Measurements from ENCODE around the gene GPR68.
A peak's percentile ranks its signal among the peaks of the same experiment; 100 is the strongest.
"Not testable (repeated sequence)": the region's sequence is repeated elsewhere in the genome, so short reads cannot be mapped to it uniquely, and the experiment has no call there.

The GPR68 gene

DNA sequence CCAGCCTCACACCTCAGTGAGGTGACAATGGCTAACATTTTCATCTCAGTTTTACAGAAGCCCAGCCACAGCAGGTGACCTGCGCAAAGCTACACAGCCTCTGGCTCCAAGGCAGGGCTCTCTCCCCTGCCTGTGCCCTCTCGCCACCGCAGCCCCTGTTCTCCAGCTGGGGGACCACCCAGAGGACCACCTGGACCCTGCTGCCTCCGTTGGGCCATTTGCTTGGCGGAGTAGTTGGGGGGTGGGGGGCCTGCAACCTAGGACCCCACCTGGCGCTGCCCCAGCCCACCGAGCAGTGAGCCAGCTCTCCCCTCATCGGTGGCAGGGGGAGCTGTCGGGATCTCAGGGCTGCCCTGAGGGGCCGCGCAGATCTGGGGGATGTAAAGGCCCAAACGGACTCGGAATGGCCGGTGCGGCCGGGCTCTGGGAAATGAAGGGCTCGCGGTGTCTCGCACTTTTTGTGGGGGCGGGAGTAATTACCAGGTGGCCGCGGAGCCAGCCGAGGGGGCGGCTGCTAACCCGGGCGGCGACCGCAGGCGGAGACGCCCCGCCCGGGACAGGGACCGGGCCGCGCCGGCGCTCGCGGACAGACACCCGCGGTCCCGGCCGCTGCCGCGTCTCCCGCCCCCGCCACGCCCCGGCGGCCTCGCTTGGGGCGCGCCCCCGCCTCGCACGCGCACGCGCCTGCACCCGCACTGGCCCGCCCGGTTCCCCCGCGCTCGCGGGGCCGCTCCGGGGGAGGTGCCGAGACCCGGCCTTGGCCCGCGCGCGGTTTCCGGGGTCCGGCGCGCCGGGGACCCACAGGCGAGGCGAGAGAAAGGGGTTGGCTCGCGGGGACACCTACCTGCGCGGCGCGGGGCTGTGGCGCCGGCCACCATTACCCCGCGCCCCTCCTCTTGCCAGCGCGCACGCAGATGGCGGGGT is 8.6 kb upstream of the GPR68 start:
- DNase-seq: peak in 3 of 5 donors; percentile 41 to 61 (median 41)

DNA sequence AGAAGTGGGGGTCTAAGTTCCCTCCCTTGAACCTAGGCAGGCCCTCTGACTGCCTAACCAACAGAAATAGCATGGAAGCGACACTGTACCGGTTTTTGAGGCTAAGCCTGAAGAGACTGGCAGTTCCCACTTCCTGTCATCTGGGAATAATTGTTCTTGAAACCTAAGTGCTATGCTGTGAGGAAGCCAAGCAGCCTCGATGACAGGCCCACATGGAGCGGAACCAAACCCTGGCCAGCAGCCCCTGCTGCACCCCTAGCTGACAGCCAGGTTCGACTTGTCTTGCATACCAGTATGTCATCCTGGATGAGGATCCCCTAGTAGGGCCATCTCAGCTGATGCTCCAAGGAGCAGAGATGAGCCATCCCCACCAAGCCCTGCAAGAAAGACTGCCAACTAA is 6.4 kb upstream of the GPR68 start:
- no peak for DNase-seq

DNA sequence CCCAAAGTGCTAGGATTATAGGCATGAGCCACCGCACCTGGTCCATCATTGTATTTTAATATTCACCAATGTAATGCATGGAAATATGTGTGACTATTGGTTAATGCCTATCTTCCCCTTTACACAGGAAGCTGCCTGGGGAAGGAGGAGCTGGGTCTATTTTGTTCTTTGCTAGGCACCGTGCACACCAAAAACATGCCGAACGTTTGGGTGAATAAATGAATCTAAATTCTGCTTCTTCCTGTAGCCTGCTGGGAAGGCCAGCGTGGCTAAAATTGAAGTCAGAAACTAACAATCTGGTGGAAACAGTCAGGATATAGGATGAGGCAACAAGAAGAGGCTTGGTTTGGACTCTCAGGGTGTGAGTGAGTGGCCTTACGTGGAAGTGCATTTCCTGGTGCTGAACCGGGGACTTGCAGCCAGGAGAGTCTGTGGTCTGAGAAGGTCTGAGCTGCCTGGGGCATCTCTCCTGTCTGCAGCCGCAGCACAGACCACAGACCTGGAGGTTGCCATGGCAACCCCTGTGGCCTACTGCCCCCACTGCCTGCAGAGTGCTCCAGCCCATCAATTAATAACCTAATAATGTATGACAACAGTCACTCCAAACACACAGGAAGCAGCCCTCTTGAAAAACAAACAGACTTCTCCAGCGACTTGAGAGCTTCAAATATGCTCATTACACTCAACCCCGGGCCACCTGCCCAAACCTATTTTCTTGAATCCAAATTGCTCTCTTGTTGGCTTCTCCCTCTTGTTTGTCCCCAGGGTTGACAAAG is 5.5 kb upstream of the GPR68 start:
- DNase-seq: peak in 1 of 5 donors; percentile 84

DNA sequence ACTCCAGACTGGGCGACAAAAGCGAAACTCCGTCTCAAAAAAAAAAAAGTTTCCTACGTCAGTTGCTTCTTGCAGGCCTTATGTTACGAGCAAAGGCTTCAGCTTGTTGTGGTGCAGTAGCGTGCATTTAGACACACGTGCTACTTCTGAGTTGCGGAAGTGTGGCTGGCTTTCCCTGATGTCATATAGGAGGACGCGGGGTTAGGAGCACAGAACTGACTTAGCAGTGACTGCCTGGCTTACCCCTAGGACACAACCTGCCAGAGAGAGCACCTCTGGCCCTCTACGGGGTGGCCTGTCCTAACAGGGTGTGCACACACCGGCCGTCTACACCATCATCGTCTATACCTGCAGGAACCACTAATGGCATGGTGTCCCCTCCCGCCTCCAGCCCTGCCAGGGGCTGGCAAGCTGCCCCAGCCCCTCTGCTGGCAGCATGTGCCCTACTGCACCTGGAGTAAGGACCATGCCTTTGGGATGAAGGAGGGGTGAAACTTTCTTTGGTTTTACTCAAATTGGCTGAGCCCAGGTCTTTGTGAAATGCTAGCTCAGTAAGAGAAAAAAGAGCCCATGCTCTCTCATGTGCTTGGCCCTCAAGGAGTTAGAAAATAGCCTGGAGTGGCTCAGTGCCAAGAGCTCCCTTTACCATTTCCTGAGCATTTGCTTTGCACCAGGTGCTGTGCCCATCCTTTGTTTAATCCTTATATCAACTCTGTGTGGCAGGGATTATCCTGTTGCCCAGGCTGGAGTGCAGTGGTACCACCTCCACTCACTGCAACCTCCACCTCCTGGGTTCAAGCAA is 1.7 kb upstream of the GPR68 start:
- DNase-seq: peak; percentile 69 to 98 (median 81)

DNA sequence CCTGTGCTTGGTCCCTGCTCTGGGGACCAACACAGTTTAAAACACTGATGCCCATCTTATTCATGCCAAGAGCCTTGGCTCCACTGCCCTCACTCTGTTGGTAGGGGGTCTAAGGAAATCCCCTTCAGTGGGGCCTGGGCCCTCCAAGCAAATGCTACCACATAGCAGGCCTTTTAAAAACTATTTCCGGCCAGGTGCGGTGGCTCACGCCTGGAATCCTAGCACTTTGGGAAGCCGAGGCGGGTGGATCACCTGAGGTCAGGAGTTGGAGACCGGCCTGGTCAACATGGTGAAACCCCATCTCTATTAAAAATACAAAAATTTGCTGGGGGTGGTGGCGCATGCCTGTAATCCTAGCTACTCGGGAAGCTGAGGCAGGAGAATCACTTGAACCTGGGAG is 1.1 kb upstream of the GPR68 start:
- DNase-seq: not testable (repeated sequence)

DNA sequence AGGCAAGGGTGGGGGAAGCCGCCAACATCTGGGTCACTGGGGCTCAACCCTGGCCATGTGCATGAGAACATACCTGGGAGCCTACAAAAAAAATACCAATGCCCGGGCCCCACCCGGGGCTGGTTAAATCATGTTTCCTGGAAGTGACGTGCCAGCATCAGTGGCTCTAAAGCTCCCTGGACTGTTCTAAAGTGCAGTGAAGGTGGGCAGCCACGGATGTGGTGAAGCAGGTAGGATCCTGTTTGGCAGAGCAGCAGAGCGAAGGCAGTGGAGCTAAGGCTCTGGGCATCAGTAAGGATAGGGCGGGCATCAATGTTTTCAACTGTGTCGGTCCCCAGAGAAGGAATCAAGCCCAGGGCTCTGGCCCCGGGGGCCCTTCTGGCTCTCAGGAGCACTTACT is 525 bp upstream of the GPR68 start:
- peak; percentile 44 to 93 (median 66) for DNase-seq

DNA sequence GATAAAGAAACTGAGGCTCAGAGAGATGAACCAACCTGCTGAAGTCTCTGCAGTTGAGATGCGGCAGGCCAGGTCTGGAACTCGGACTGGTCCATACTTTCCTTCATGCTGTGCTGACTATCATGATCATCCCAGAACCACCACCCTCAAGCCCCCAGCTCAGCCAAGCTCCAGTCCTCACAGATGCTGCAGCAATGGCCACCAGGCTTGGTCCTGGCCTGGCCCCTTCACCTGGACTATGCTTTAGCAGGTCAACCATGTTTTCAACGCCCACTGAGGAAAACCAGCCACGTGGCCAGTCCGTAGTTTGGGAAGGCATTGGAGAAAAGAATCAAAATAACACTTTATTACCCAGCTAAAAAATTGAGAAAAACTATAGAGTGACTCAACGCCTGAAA is 1.4 kb downstream of the GPR68 start:
- DNase-seq: peak in 1 of 5 donors; percentile 46

DNA sequence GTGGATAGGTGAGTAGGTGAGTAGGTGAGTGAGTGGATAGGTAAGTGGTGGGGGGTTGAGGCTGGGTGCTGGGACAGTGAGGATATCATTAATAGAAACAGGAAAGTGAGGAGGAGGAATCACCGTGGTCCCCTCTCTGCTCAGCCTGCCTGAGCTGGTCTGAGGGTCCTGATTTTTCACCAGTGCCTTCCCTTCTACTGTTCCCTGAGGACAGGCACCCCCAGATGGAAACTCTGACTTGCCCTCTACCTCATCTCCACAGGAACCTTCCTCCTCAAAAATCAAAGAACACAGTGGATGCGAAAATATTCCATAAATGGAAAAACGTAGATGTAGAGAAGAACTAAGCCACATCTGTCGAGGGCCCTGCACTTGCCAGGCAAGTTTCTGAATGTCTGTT is 1.9 kb downstream of the GPR68 start:
- peak in 1 of 5 donors; percentile 30 for DNase-seq

DNA sequence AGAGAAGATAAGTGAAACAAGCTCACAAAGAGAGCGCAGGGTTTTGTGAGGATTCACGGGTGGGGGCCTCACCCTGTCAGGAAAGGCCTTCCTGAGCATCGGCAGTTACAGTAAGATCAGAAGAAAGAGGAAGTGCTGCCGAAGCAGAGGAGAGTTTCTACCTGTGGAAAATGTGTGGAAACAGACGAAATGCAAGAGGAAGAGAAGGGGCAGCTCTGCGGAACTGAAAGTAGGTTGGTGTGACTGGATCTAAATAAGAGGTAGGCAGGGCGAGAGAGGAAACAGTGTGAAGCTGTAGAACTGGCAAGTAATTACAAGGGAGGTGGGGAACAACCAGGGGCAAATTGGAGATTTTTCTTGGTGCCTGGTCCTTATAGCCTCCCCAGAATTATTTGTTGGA is 2.6 kb downstream of the GPR68 start:
- peak in 2 of 5 donors; percentile 19 to 77 for DNase-seq

DNA sequence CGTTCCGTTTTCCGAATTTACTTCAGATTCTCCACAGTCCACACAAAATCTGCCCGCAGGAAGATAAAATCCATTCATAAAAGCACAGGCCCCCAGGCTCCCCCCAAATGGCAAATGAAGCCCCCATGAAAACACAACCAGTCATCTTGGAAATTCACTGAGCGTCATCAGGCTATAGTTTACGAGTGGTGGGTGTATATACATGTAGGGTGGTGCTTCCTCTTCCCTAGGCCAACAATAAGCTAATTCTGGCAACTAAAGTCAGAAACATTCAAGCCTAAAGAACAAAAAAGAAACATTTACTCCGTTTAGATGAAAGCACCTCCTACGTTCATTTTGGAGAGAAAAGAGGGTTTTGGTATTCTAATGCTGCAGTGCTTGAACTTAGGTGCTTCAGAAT is 5.8 kb downstream of the GPR68 start:
- DNase-seq: no peak

DNA sequence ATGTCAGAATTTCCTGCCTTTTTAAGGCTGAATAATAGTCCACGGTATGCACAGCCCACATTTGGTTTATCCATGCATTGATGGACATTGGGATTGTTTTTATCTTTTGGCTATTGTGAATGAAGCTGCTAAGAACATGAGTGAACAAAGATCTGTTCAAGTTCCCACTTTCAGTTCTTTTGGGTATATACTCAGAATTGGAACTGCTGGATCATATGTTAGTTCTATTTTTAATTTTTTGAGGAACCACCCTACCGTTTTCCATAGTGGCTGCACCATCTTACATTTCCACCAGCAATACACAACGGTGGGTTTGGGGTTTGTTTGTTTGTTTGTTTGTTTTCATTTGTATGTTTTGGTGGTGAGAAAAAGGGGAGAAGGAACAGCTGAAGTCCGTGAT is 6.4 kb downstream of the GPR68 start:
- DNase-seq: no peak

DNA sequence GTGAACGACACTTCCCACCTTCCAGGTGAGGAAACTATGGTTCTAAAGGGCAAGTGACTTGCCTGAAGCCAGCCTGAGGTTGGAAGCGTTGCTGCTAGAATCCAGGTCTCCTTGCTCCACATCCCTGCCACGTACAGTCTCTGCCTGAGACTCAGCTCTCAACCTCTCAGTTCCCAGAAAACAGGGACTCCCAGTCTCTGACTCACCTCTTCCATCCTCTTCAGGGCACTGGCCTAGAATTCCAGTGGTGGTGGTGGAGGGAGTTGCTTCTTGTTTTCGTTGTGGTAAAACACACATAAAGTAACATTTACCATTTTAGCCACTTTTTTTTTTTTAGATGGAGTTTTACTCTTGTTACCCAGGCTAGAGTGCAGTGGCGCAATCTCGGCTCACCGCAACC is 7.3 kb downstream of the GPR68 start:
- DNase-seq: no peak

DNA sequence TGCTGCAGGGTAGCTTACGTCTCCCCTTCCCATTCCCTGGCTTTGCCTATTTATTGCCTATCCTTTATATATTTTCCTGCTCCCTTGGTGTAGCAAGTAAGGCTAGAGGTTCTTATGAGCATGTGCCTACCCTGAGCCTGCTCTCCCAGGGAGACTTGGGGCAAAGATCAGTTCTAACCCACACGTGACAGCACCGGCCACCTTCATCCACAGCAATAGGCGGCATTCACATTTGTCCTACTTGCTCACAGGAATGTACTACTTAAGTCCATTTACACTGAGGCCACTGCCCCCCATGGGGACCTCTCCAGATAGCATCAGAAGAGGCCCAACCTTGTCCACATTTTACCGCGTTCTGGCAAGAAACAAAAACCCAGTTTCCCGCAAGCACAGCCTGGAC is 8.7 kb downstream of the GPR68 start:
- no peak for DNase-seq

DNA sequence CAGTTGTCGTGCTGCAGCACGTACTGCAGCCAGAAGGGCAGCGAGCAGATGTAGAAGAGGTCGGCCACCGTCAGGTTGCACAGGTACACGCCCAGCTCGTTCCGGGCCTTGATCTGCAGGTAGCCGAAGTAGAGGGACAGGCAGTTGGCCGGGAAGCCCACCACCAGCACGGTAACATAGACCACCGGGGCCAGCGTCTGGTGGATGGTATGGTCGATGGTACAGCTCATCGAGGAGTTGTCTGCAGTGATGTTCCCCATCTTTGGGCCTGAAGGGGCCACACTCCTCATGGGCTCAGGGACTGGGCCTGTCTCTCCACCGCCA is 9.8 kb downstream of the GPR68 start:
- DNase-seq: no peak

DNA sequence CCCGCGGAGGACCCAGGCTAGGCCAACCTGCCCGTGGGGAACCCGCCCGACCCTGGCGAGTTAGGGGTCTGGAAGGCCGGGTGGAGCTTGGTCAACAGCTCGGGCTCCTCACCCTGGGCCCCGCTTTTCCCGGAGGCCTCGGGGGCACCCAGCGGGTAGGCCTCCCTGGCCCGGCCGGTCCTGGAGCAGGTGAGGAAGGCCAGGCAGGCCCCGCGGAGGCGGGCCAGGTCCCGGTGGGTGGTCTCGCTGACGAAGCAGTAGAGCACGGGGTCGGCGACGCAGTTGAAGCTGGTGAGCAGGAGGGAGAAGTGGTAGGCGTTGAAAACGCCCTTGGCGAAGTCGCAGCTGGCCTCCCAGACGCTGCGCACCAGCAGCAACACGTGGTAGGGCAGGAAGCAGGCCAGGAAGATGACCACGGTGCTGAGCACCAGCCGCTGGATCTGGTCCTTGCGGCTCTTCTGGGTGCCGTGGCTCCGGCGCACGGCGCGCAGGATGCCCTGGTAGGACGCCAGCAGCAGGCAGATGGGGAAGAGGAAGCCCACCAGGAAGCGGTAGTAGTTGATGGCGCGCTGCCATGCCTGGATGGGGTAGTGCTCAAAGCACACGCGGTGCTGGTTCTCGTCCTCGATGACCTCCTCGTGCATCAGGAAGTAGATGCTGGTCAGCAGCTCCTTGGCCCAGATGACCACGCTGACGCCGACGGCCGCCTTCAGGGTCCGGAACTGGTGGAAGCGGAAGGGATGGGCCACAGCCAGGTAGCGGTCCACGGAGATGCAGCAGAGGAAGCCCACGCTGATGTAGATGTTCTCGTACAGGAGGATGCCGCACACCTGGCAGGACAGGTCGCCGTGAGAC is 10.3 kb downstream of the GPR68 start:
- no peak for DNase-seq

DNA sequence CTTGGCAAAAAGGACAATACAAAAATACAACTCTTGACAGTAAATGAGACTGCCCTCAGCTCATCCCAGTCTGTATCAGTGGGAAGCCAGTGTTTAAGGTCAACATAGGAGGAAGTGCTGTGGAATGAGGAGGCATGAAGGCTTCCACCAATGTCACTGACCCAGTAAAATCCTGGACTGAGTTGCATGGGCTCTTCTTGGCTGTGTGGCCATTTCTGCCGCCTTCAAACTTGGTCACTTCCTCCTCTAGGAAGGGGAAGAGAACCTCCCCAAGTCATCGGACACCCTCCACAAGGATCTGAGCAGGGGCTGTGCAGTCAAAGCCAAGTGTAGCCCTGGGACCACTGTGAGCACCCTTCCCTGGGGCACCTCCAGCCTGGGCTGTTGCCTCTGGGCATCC is 11.9 kb downstream of the GPR68 start:
- no peak for DNase-seq

DNA sequence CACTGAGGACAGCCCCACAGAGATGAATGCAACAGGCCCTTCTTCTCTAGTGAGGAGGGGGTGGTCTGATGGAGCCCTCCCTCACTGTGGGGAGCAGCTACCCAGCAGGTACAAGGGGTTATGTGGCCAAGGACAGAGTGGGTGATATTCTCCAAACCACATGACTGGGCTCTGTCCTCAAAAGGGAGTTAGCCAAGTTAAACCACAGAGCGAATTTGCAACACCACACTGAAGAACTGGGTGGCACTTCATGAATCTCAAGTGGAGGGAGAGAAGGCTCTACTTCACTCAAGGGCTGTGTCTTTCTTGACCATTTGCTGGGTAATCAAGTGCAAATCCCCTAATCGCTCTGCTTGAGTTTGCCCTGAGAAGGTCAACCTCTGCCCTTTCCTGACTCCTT is 12.5 kb downstream of the GPR68 start:
- DNase-seq: no peak

DNA sequence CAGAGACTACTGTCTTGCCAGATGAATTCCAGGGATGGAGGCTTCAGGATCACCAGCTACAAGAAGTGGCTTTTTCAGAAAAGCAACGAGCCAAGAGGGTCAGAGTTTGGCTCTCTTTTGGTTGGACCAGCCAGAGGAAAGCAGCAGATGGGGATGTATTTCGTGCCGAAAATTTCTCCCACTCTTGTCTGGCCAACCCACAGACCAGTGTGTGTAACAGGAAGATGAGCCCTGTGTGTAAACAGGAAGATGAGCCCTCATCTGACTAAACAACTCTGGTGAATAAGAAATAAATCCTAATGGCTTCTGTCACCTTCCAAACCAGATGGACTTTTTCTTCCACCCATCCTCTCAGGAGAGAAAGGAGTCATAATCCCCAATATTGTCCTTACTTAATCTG is 13.1 kb downstream of the GPR68 start:
- peak in 1 of 5 donors; percentile 59 for DNase-seq

DNA sequence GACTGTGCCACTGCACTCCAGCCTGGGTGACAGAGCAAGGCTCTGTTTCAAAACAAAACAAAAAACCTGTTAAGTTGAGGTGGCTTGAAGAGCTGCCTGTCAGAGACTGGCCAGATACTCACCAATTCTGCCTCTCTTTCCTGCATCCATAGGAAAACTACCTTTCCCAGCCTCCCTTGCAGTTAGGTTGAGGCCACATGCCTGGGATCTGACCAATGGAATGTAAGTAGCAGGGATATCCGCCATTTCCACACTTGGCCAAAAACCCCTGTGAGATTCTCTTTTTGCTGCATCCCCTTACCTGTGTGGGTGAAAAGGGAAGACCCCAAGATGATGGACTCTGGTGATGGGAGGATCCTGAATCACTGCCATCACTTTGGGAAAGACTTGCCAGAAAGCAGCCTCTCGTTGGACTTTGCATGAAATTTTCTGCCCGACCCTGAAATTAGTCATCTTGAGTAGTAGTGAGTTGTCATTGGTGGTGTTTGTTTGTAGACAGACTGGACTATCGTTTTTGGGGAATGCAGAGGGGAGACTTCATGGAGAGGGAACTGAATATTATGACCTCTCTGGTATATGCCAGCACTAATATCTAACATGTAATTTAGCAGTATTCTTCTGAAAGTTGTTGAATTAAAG is 14.0 kb downstream of the GPR68 start:
- DNase-seq: peak in 1 of 5 donors; percentile 76

DNA sequence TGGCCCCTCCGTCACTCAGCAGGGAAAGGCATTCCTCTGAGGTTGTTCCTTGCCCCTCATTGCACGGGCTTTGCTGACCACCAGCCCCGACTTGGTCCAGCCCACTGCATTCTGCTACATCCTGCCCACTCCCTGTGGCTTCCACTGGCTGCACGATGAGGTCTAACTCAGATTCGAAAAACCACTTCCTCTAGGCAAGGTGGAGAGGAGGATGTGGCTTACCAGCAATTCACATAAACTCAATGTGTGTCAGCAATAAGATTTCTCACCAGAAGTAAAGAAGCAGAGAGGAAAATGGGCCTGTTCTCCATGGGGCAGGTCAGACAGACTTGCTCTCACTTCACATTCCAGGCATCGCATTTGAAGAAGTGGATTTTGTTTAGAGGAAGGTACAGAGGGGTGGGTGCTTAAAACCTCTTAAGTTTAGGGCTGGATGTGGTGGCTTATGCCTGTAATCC is 14.7 kb downstream of the GPR68 start:
- peak in 4 of 5 donors; percentile 43 to 95 (median 54) for DNase-seq

DNA sequence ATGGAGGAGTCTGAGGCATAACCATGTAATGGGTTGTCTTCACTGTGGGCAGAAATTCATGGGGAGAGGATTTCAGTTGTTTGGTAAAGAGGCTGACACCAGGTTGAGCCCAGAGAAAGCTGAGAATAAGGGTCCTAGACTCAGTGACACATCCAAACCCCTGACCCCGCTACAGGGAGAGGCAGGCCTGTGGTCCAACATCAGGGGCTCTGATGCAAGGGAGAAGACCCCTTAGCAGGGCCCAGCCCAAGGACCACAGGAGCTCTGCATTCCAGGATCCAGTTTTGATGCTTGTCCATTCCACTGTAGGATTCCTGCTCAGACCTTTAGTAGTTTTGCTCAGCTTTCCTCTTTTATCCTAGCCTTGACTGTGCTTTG is 15.5 kb downstream of the GPR68 start:
- no peak for DNase-seq

Measured in T-helper 1 cell (primary cell).